Measurements from ENCODE around the gene FPGS. TPM values are rescaled to one million over a fixed set of nuclear protein-coding genes. Genes with fewer than 3 reads are reported as not detected.

Gene FPGS
- total RNA-seq, 1 donor from 2014 or later = 50.8 TPM

- TF ChIP-seq, protein P1, sequence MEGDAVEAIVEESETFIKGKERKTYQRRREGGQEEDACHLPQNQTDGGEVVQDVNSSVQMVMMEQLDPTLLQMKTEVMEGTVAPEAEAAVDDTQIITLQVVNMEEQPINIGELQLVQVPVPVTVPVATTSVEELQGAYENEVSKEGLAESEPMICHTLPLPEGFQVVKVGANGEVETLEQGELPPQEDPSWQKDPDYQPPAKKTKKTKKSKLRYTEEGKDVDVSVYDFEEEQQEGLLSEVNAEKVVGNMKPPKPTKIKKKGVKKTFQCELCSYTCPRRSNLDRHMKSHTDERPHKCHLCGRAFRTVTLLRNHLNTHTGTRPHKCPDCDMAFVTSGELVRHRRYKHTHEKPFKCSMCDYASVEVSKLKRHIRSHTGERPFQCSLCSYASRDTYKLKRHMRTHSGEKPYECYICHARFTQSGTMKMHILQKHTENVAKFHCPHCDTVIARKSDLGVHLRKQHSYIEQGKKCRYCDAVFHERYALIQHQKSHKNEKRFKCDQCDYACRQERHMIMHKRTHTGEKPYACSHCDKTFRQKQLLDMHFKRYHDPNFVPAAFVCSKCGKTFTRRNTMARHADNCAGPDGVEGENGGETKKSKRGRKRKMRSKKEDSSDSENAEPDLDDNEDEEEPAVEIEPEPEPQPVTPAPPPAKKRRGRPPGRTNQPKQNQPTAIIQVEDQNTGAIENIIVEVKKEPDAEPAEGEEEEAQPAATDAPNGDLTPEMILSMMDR (IDR thresholded peaks at IDR 0.05) = peak; percentile 95
- peak overlapping the region; percentile 92 for H3K4me3 Mint-ChIP-seq (ENCODE audit: unreplicated experiment)
Observed at GRCh38 chr9:127785023-127785932, 17.4 kb upstream of the FPGS start.

GRCh38 chr9:127785933-127786772 lies 16.5 kb upstream of the FPGS start, which contains the start of gene CDK9:
TSS of gene CDK9 (plus strand) at chr9:127786034. CDS start at chr9:127786149, 115 bp downstream.
- Mint-ChIP-seq H3K4me1 (ENCODE audit: low read depth) (peaks cover 16% of the 10 kb centered on the region), H3K4me3 (ENCODE audit: unreplicated experiment) (peak within 1 kb of the TSS; percentile 92), H3K36me3 (ENCODE audit: low read depth) (peaks cover 31% of the 10 kb centered on the region), H3K27me3 (ENCODE audit: low read depth) (no peaks in the 10 kb centered on the region), H3K9me3 (ENCODE audit: low read depth) (no peaks in the 10 kb centered on the region), H3K27ac (ENCODE audit: unreplicated experiment) (peak within 1 kb of the TSS; percentile 82)
- no peak for DNase-seq (ENCODE audit: low spot score)
- TF ChIP-seq, protein P1 (IDR thresholded peaks at IDR 0.05) = no peak

More at GRCh38 chr9:127785023-127785932, 17.4 kb upstream of the FPGS start:
- Mint-ChIP-seq H3K27me3 (ENCODE audit: low read depth) (no peaks in the 10 kb centered on the region), H3K4me1 (ENCODE audit: low read depth) (peaks cover 16% of the 10 kb centered on the region), H3K27ac (ENCODE audit: unreplicated experiment) (peak overlapping the region; percentile 82), H3K9me3 (ENCODE audit: low read depth) (no peaks in the 10 kb centered on the region), H3K36me3 (ENCODE audit: low read depth) (peaks cover 27% of the 10 kb centered on the region)
- DNase-seq (ENCODE audit: low spot score) = no peak

GRCh38 chr9:127786773-127787104 lies 15.9 kb upstream of the FPGS start:
- peaks cover 33% of the 10 kb centered on the region for H3K36me3 Mint-ChIP-seq (ENCODE audit: low read depth)
- H3K4me3 Mint-ChIP-seq (ENCODE audit: unreplicated experiment) = peak overlapping the region; percentile 92
- peaks cover 16% of the 10 kb centered on the region for H3K4me1 Mint-ChIP-seq (ENCODE audit: low read depth)
- TF ChIP-seq, protein P1 (IDR thresholded peaks at IDR 0.05) = peak; percentile 82
- H3K9me3 Mint-ChIP-seq (ENCODE audit: low read depth) = no peaks in the 10 kb centered on the region
- peak overlapping the region; percentile 82 for H3K27ac Mint-ChIP-seq (ENCODE audit: unreplicated experiment)
- no peaks in the 10 kb centered on the region for H3K27me3 Mint-ChIP-seq (ENCODE audit: low read depth)
- no peak for DNase-seq (ENCODE audit: low spot score)

DNA sequence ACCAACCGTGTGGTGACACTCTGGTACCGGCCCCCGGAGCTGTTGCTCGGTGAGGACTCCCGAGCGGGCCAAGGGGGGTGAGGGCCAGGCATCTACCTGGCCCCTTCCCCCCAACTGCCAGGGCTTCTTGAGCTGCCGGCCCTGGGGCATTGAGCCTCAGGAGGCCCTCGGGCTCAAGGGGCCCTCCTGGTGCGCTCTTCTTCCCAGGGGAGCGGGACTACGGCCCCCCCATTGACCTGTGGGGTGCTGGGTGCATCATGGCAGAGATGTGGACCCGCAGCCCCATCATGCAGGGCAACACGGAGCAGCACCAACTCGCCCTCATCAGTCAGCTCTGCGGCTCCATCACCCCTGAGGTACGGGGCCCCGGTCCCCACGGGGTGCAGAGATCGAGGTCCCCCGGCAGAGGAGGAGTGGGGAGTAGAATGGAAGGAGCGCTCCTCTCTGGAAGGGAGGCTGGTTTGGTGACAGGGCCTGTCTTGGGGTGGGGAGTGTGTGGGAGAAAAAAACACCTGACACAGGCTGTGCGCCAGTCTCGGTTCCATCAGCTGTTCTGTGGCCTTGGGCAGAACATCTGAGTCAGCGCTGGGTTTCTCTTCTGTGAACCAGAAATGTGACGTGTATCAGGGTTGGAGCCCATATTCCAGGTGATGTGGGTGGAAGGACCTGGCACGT lies 14.2 kb upstream of the FPGS start:
- H3K9me3 Mint-ChIP-seq (ENCODE audit: low read depth) = no peaks in the 10 kb centered on the region
- H3K27me3 Mint-ChIP-seq (ENCODE audit: low read depth) = no peaks in the 10 kb centered on the region
- TF ChIP-seq, protein P1 (IDR thresholded peaks at IDR 0.05) = no peak
- peaks cover 19% of the 10 kb centered on the region for H3K4me1 Mint-ChIP-seq (ENCODE audit: low read depth)
- peaks cover 36% of the 10 kb centered on the region for H3K36me3 Mint-ChIP-seq (ENCODE audit: low read depth)
- no peak overlapping the region for H3K4me3 Mint-ChIP-seq (ENCODE audit: unreplicated experiment)
- DNase-seq (ENCODE audit: low spot score) = no peak
- no peak overlapping the region for H3K27ac Mint-ChIP-seq (ENCODE audit: unreplicated experiment)

Measured in chondrocyte (in vitro differentiated cells).